ENCODE results near the gene KLF6.

KLF6 gene

DNA sequence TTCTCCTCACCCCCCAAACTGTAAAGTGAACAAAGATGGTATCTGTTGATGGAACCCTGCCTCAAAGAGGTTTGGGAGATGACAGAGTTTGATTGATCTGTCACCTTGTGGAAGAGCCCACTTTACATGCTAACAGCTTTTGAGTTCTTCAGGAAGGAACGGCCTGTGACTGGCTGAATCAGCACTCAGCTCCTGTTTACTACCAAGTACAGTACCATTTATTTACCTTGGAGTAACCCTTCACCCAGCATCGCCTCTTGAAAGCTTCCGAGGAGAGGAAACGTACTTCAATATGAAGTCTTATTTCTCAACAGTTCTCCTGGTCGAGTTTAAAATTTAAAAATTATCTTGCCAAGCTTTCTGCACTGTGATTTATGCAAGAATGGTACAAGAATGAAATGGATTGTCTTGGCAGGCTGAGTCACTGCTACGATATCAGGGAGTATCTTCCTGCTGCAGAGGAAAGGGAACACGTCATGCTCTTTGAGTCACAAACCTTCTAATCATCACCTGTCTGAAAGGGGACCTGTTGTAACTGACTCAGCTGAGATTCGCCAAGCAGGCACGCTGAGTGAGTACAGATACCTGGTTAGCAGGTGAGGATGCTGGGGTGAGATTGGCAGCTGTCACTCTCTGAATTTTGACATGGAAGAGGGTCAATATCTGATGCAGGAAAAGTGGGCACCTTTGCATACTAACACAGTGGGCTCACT, 30.1 kb downstream of the KLF6 start (continued):
- TF ChIP-seq, protein P1, sequence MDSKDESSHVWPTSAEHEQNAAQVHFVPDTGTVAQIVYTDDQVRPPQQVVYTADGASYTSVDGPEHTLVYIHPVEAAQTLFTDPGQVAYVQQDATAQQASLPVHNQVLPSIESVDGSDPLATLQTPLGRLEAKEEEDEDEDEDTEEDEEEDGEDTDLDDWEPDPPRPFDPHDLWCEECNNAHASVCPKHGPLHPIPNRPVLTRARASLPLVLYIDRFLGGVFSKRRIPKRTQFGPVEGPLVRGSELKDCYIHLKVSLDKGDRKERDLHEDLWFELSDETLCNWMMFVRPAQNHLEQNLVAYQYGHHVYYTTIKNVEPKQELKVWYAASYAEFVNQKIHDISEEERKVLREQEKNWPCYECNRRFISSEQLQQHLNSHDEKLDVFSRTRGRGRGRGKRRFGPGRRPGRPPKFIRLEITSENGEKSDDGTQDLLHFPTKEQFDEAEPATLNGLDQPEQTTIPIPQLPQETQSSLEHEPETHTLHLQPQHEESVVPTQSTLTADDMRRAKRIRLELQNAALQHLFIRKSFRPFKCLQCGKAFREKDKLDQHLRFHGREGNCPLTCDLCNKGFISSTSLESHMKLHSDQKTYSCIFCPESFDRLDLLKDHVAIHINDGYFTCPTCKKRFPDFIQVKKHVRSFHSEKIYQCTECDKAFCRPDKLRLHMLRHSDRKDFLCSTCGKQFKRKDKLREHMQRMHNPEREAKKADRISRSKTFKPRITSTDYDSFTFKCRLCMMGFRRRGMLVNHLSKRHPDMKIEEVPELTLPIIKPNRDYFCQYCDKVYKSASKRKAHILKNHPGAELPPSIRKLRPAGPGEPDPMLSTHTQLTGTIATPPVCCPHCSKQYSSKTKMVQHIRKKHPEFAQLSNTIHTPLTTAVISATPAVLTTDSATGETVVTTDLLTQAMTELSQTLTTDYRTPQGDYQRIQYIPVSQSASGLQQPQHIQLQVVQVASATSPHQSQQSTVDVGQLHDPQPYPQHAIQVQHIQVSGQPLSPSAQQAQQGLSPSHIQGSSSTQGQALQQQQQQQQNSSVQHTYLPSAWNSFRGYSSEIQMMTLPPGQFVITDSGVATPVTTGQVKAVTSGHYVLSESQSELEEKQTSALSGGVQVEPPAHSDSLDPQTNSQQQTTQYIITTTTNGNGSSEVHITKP (tag by site-specific recombination; IDR thresholded peaks at IDR 0.05), result 0 out of 2 replicates have a peak, but pooled peaks have one; percentile 19
- TF ChIP-seq ZNF112 (tag by site-specific recombination; IDR thresholded peaks at IDR 0.05), result no peak
- TF ChIP-seq ZNF391 (tag by site-specific recombination; IDR thresholded peaks at IDR 0.05; ENCODE audit: borderline replicate concordance, low read depth), result no peak

DNA sequence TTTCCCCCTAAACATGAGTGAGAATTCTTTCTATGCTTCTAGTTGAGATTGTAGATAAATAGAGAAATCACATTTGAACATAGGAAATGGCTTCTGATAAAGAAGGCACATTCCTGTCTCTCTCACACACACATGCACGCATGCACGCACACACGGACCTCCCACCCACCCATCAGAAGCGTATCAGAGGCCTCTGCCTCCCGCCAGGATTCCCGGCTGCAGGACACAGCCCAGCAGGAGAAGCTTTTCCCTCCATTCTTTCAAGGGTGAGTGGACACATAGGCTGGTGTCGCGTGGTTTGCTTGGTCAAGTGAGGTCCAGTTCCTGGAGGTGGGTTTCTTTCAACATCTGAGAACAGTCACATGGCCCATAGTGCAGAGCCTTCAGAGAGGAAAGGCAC, 34.2 kb downstream of the KLF6 start:
- peaks cover 3% of the 10 kb centered on the region; the same call in 1 of the 2 replicates for H3K4me1 ChIP-seq (ENCODE audit: control insufficient read depth, insufficient read depth, low read length)
- ChIA-PET POLR2A (no interaction called here), CTCF (no interaction called here)
- H3K4me3 ChIP-seq (ENCODE audit: low read depth, low read length), result no peak overlapping the region
- no peaks in the 10 kb centered on the region for H3K36me3 ChIP-seq (ENCODE audit: control insufficient read depth in 2 of 2, insufficient read depth in 1 of 2, low read length in 2 of 2)
- H3K9me3 ChIP-seq (ENCODE audit: control insufficient read depth, insufficient read depth, low read depth, low read length), result no peaks in the 10 kb centered on the region
- no peak overlapping the region for H3K27ac ChIP-seq (ENCODE audit: extremely low read depth, low read depth, low read length)
- TF ChIP-seq BCL11B (tag by site-specific recombination; IDR thresholded peaks at IDR 0.05; ENCODE audit: low read depth), result no peak
- TF ChIP-seq, protein P2, sequence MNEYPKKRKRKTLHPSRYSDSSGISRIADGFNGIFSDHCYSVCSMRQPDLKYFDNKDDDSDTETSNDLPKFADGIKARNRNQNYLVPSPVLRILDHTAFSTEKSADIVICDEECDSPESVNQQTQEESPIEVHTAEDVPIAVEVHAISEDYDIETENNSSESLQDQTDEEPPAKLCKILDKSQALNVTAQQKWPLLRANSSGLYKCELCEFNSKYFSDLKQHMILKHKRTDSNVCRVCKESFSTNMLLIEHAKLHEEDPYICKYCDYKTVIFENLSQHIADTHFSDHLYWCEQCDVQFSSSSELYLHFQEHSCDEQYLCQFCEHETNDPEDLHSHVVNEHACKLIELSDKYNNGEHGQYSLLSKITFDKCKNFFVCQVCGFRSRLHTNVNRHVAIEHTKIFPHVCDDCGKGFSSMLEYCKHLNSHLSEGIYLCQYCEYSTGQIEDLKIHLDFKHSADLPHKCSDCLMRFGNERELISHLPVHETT (tag by site-specific recombination; IDR thresholded peaks at IDR 0.05), result no peak
- TF ChIP-seq, protein P3, sequence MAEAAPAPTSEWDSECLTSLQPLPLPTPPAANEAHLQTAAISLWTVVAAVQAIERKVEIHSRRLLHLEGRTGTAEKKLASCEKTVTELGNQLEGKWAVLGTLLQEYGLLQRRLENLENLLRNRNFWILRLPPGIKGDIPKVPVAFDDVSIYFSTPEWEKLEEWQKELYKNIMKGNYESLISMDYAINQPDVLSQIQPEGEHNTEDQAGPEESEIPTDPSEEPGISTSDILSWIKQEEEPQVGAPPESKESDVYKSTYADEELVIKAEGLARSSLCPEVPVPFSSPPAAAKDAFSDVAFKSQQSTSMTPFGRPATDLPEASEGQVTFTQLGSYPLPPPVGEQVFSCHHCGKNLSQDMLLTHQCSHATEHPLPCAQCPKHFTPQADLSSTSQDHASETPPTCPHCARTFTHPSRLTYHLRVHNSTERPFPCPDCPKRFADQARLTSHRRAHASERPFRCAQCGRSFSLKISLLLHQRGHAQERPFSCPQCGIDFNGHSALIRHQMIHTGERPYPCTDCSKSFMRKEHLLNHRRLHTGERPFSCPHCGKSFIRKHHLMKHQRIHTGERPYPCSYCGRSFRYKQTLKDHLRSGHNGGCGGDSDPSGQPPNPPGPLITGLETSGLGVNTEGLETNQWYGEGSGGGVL (tag by site-specific recombination; IDR thresholded peaks at IDR 0.05), result no peak
- no peak for TF ChIP-seq ZXDB (tag by site-specific recombination; IDR thresholded peaks at IDR 0.05)
- no peak for TF ChIP-seq HOXA7 (CRISPR knock-in tag; IDR thresholded peaks at IDR 0.05; ENCODE audit: borderline replicate concordance)
- TF ChIP-seq, protein P4, sequence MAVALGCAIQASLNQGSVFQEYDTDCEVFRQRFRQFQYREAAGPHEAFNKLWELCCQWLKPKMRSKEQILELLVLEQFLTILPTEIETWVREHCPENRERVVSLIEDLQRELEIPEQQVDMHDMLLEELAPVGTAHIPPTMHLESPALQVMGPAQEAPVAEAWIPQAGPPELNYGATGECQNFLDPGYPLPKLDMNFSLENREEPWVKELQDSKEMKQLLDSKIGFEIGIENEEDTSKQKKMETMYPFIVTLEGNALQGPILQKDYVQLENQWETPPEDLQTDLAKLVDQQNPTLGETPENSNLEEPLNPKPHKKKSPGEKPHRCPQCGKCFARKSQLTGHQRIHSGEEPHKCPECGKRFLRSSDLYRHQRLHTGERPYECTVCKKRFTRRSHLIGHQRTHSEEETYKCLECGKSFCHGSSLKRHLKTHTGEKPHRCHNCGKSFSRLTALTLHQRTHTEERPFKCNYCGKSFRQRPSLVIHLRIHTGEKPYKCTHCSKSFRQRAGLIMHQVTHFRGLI (tag by site-specific recombination; IDR thresholded peaks at IDR 0.05), result no peak
- TF ChIP-seq, protein P5, sequence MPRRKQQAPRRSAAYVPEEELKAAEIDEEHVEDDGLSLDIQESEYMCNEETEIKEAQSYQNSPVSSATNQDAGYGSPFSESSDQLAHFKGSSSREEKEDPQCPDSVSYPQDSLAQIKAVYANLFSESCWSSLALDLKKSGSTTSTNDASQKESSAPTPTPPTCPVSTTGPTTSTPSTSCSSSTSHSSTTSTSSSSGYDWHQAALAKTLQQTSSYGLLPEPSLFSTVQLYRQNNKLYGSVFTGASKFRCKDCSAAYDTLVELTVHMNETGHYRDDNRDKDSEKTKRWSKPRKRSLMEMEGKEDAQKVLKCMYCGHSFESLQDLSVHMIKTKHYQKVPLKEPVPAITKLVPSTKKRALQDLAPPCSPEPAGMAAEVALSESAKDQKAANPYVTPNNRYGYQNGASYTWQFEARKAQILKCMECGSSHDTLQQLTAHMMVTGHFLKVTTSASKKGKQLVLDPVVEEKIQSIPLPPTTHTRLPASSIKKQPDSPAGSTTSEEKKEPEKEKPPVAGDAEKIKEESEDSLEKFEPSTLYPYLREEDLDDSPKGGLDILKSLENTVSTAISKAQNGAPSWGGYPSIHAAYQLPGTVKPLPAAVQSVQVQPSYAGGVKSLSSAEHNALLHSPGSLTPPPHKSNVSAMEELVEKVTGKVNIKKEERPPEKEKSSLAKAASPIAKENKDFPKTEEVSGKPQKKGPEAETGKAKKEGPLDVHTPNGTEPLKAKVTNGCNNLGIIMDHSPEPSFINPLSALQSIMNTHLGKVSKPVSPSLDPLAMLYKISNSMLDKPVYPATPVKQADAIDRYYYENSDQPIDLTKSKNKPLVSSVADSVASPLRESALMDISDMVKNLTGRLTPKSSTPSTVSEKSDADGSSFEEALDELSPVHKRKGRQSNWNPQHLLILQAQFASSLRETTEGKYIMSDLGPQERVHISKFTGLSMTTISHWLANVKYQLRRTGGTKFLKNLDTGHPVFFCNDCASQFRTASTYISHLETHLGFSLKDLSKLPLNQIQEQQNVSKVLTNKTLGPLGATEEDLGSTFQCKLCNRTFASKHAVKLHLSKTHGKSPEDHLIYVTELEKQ (tag by site-specific recombination; IDR thresholded peaks at IDR 0.05; ENCODE audit: borderline replicate concordance), result no peak
- TF ChIP-seq, protein P6, sequence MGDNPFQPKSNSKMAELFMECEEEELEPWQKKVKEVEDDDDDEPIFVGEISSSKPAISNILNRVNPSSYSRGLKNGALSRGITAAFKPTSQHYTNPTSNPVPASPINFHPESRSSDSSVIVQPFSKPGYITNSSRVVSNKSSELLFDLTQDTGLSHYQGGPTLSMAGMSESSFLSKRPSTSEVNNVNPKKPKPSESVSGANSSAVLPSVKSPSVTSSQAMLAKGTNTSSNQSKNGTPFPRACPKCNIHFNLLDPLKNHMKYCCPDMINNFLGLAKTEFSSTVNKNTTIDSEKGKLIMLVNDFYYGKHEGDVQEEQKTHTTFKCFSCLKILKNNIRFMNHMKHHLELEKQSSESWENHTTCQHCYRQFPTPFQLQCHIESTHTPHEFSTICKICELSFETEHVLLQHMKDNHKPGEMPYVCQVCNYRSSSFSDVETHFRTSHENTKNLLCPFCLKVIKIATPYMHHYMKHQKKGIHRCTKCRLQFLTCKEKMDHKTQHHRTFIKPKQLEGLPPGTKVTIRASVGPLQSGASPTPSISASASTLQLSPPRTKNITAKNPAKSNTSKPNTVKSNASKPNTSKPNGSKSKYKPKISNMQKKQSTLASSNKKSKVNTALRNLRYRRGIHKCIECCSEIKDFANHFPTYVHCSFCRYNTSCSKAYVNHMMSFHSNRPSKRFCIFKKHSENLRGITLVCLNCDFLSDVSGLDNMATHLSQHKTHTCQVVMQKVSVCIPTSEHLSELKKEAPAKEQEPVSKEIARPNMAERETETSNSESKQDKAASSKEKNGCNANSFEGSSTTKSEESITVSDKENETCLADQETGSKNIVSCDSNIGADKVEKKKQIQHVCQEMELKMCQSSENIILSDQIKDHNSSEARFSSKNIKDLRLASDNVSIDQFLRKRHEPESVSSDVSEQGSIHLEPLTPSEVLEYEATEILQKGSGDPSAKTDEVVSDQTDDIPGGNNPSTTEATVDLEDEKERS (tag by site-specific recombination; IDR thresholded peaks at IDR 0.05), result no peak
- TF ChIP-seq, protein P7, sequence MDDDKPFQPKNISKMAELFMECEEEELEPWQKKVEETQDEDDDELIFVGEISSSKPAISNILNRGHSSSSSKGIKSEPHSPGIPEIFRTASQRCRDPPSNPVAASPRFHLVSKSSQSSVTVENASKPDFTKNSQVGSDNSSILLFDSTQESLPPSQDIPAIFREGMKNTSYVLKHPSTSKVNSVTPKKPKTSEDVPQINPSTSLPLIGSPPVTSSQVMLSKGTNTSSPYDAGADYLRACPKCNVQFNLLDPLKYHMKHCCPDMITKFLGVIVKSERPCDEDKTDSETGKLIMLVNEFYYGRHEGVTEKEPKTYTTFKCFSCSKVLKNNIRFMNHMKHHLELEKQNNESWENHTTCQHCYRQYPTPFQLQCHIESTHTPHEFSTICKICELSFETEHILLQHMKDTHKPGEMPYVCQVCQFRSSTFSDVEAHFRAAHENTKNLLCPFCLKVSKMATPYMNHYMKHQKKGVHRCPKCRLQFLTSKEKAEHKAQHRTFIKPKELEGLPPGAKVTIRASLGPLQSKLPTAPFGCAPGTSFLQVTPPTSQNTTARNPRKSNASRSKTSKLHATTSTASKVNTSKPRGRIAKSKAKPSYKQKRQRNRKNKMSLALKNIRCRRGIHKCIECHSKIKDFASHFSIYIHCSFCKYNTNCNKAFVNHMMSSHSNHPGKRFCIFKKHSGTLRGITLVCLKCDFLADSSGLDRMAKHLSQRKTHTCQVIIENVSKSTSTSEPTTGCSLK (tag by site-specific recombination; IDR thresholded peaks at IDR 0.05), result no peak
- TF ChIP-seq ZFP3 (tag by site-specific recombination; IDR thresholded peaks at IDR 0.05; ENCODE audit: low read depth), result no peak
